Stimulated activated CD4-positive, alpha-beta T cell treated with anti-CD3 and anti-CD28 coated beads, TNF-alpha, amount 100 ng/mL, for 24 hours (primary cell): Measurements from ENCODE around the gene RFC3.
"Not testable (repeated sequence)": the region's sequence is repeated elsewhere in the genome, so short reads cannot be mapped to it uniquely, and the experiment has no call there.

Experiments
- DNase-seq, 3 experiments: peaks; one replicate each; pipeline ENCODE4 v3.0.0-alpha.2; 2020; ENCODE audit warnings: low read depth in 3 of 3

Gene RFC3, protein sequence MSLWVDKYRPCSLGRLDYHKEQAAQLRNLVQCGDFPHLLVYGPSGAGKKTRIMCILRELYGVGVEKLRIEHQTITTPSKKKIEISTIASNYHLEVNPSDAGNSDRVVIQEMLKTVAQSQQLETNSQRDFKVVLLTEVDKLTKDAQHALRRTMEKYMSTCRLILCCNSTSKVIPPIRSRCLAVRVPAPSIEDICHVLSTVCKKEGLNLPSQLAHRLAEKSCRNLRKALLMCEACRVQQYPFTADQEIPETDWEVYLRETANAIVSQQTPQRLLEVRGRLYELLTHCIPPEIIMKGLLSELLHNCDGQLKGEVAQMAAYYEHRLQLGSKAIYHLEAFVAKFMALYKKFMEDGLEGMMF

GRCh38 chr13:33817901-33818706 is at the start of gene RFC3:
TSS of gene RFC3 (plus strand) at chr13:33818149. CDS start at chr13:33818179, 30 bp downstream.
- DNase-seq = peak; percentile 85 to 93 (median 86)

DNA sequence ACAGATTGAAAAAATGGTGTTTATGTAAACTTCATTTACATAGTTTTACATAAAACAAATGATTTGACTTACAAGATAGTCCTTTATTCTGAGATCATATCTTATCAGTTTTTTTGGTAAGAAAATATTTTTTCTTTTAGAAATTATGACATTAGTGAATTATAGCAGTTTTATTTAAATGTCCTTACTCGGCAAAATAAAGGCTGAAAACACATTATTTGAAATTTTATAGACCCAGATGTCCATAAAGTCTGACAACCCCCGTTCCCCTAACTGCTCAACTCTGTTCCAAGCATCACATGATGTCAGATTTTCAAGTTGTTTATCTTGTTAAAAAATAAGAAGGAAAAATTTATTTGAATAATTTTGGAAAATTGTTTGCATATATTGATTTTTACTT is 46.7 kb upstream of the RFC3 start:
- no peak for DNase-seq

GRCh38 chr13:33773790-33774462 is 44.0 kb upstream of the RFC3 start:
- DNase-seq = no peak

DNA sequence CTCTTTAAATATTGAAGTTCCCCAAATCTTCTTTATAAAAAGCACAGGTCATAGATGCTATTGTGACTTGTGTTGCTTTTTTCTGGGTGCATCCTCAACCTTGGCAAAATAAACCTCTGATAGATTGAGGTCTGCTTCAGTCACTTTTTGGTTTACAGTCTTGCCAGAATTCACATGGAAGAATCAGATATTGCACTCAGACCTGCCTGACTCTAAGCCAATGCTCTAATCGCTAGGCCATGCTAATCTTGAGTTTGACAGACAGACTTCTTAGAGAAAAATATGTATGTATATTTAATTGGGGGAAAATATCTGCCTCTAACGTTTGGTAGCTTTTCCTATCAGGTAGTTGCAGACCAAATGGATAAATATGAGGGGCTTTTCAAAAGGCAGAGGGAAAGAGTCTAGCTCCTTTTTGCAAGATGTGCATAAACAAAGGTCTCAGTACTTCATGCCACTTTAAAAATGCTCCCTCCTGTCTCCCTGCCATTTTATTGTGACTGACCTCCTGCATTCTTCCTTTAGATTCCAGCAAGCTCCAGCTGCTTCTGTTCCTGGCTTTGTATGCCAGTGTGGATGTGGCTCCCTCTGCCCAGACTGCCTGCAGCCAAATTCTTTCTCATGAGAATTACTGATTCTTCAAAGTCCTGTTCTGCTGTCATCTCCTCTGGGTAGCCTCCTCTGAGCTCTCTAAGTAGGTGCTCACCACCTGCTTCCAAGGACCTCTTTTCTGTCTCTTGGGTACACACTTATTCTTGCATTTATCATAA is 42.4 kb upstream of the RFC3 start:
- DNase-seq = no peak

DNA sequence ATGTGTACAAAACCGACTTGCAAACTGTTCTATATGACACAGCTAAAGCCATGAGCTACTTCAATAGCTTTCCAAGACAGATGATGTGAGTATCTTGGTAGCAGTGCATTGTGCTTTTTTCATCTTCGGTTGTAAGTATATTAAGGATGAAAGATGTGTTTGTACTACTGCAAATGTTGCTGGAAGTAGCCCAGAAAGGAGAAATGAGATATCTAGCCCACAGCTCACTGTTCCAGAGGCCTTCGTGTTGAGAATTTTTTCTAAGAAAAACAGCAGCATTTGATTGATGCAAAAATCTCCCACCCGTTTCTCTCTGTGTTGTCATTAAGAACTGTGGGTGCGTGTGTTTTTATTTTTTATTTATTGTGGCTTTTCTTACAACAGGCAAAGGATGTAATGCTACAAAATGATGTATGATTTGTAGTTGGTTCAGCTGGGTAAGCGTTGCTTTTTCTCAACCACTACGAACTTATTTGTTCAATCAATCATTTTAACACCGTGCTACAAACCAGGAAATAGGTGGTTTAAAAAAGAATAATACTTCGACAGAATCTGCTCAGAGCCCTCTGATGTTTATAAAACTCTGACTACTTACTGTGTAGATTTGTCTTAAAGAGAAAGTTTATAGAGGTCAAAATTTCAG is 41.6 kb upstream of the RFC3 start:
- DNase-seq = no peak

DNA sequence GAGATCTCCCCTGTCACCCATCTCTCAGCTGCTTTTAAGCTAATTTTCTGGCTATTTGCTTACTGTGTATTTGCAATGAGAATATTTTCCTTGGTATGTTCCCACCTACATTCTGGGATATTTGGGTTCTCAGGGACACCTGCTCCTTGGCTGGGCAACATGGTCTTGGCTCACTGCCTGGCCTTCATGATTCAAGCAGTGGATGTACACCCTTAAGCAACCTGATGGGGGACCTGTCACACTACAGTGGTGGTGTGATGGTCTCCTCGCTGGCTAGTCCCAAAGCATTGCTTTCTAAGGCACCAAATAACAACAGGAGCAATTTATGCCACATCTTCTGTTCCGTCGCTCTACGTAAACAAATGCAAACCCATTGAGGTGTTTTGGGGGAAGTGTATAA is 35.3 kb upstream of the RFC3 start:
- DNase-seq = no peak

DNA sequence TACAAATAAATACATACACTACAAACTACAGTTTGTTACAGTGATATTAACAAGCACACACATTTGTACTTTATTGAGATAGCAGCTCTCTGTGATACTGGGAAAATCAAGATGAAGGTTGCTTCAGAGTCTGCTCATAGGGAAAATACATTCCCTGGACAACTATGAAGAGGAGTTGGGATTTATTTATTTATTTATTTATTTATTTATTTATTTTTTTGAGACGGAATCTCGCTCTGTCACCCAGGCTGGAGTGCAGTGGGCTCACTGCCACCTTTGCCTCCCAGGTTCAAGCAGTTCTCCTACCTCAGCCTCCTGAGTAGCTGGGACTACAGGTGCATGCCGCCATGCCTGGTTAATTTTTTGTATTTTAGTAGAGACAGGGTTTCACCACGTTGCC is 34.7 kb upstream of the RFC3 start:
- DNase-seq = not testable (repeated sequence)

- no peak for DNase-seq
Observed at GRCh38 chr13:33784738-33785137, 33.2 kb upstream of the RFC3 start.

DNA sequence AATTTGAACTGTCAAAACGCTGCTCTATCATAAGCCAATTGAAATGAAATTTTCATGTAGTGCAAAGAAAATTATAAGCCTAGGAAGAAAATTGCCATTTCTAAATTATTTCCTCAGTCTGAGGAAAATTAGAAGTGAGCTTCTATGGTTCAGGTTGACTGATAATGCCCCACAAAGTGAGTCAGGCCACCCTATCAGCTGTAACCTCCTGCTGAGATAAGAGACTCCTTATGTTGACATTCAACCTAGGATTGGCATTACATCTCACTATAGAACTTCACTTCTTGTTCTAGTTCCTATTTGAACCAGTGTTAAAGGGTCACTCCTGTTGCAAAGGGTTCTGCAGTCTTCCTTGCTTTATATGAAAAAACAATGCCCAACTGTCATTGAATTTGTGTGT is 32.6 kb upstream of the RFC3 start:
- DNase-seq = no peak

GRCh38 chr13:33787051-33787591 is 30.8 kb upstream of the RFC3 start:
- DNase-seq = no peak

- DNase-seq = no peak
Observed at GRCh38 chr13:33789066-33789606, 28.8 kb upstream of the RFC3 start.

GRCh38 chr13:33789739-33790138 is 28.2 kb upstream of the RFC3 start:
- DNase-seq = no peak

DNA sequence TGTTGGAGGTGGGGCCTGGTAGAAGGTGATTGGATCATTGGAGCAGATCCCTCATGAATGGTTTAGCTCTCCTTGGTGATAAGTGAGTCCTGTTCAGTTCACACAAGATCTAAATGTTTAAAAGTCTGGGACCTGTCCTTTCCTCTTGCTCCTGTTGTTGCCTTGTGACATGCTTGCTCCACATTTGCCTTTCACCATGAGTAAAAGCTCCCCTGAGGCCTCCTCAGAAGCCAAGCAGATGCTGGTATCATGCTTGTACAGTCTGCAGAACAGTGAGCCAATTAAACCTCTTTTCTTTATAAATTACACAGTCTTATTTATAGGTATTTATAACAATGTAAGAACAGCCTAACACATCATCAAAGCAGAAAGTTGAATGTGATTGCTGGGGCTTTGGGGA is 24.2 kb upstream of the RFC3 start:
- no peak for DNase-seq

DNA sequence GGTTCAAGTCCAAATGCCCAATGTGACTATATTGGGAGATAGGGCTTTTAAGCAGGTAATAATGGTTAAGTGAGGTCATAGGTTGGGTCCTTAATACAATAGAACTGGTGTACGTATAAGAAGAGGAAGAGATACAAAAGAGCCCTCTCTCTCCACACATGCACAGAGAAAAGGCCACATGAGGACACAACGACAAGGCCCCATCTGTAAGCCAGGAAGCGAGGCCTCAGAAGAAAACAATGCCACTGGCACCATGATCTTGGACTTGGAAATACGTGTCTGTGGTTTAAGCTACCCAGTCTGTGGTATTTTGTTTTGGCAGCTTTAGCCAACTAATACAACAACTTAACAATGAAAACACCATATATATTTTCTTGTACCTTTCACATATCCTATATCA is 23.4 kb upstream of the RFC3 start:
- DNase-seq = no peak

DNA sequence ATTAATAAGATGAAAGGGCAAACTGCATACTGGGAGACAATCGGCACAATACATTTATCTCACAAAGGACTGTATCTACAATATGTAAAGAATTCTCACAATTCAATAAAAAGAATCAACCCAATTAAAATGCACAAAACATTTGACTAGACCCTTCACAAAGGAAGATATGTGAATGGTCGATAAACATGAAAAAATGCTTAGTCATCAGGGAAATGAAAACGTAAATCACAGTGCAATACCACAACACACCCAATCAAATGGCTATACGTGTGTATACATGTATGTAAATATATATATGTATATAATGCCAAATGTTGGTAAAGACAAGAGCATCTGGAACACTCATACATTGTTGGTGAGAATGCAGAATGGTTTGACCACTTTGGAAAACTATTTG is 21.9 kb upstream of the RFC3 start:
- DNase-seq = no peak

DNA sequence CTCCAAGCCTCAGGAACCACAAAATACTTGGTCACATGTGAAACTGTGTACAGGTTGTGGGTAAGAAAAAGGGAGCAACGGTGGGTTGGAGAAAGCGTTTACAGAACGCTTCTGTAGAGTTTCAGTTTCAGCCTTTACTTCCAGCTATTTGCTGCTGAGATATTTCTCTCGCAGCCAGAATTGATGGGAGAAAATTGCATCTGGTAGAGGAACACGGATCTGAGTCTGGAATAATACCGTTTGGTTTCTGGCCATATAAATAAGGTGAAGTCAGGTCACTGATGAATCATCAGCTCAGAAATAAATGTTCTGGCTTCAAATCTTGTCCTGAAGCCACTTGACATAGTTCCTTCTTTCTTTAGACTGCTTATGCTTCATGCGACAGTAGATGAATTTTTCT is 20.3 kb upstream of the RFC3 start:
- no peak for DNase-seq

DNA sequence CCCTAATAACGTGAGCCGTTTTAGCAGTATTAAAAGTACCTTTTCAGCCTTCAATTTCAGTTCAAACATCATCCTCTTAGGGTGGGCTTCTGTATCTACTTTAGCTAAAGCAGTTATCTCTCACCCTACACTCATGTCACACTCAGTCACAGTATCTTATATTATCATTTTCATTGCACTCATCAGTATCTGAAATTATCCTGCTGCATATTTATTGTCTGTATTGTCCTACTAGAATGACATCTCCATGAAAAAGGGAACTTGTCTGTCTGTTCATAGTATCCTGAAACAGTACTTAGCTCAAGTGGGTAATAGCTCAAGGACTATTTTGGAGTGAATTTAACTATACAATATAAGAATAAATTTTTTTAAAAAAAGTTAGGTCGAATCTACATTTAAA is 19.9 kb upstream of the RFC3 start:
- DNase-seq = no peak

GRCh38 chr13:33799950-33800592 is 17.9 kb upstream of the RFC3 start:
- DNase-seq = no peak

GRCh38 chr13:33800646-33801186 is 17.2 kb upstream of the RFC3 start:
- DNase-seq = no peak
